GM12878 (cell line): ENCODE data around the gene SLC27A5. TPM values are rescaled to one million over a fixed set of nuclear protein-coding genes. Genes with fewer than 3 reads are reported as not detected.

ENCODE experiments used
- ATAC-seq: fragments of 200-7000 bp; cut with Tn5 transposase; 3 replicates; pipeline ENCODE4 v1.9.1; 2020; ENCODE audit warnings: mild to moderate bottlenecking, moderate library complexity
- BruUV-seq: library from RNA; stranded (reverse); fragments of 400-500 nt; replicated peaks from 2 replicates; lab custom pipeline; 2021; lab: Mats Ljungman, UMichigan
- CTCF ChIA-PET: fragments of 300-600 bp; sonication (Branson Sonifier 250); formaldehyde crosslinking; extraction: SDS; loops from one replicate; lab custom pipeline; 2021; ENCODE audit warnings: inconsistent platforms; lab: Yijun Ruan, JAX
- POLR2A ChIA-PET: fragments of 350-600 bp; formaldehyde crosslinking; extraction: SDS; loops from one replicate; lab custom pipeline; 2021; ENCODE audit warnings: inconsistent platforms; lab: Charles Lee
- RAD21 ChIA-PET: fragments of 300-600 bp; sonication (Branson Sonifier 250); formaldehyde crosslinking; loops from one replicate; lab custom pipeline; 2023; ENCODE audit warnings: antibody characterized with exemption; ENCODE audit not compliant: unreplicated experiment; lab: Charles Lee
- SMC1A ChIA-PET: fragments of 300-600 bp; sonication (Branson Sonifier 250); formaldehyde crosslinking; loops from one replicate; lab custom pipeline; 2023; ENCODE audit not compliant: unreplicated experiment, uncharacterized antibody; lab: Charles Lee
- DNase-seq: peaks from one replicate; pipeline ENCODE4 v3.0.0-alpha.2; 2011; ENCODE audit warnings: low read depth, low spot score
- FAIRE-seq: peaks from 3 replicates; lab custom pipeline; 2011; peaks lifted over from hg19 to GRCh38; lab: Jason Lieb, UNC
- H2AFZ ChIP-seq: 2 replicates; pipeline ENCODE4 v1.6.0; 2011; ENCODE audit warnings: low read depth, low read length, control low read depth; ENCODE audit not compliant: control insufficient read depth
- H3K27ac ChIP-seq: 2 replicates; pipeline ENCODE4 v1.5.1; 2011; ENCODE audit warnings: control low read depth; ENCODE audit not compliant: control insufficient read depth, insufficient read depth
- H3K27me3 ChIP-seq, 2 experiments: replicated peaks in 1 of 2; 2 replicates each; pipeline versions ENCODE4 v1.6.0 to v1.6.1; 2011; ENCODE audit warnings: low read length in 1 of 2; ENCODE audit not compliant: control insufficient read depth in 2 of 2, insufficient read depth in 2 of 2
- H3K36me3 ChIP-seq, 2 experiments: 2 replicates each; pipeline ENCODE4 v1.5.1; 2011; ENCODE audit warnings: low read length in 1 of 2; ENCODE audit not compliant: control insufficient read depth in 2 of 2, insufficient read depth in 2 of 2
- H3K4me1 ChIP-seq: 2 replicates; pipeline ENCODE4 v1.6.1; 2011; ENCODE audit warnings: mild to moderate bottlenecking, low read length, moderate library complexity, mixed read lengths; ENCODE audit not compliant: control insufficient read depth, insufficient read depth
- H3K4me2 ChIP-seq: 2 replicates; pipeline ENCODE4 v1.6.0; 2011; ENCODE audit warnings: control low read depth; ENCODE audit not compliant: control insufficient read depth, insufficient read depth
- H3K4me3 ChIP-seq: fragments of 200-600 bp; sonication (generic); 2 replicates; pipeline ENCODE4 v1.5.1; 2016
- H3K79me2 ChIP-seq: 2 replicates; pipeline ENCODE4 v1.6.0; 2011; ENCODE audit warnings: low read length; ENCODE audit not compliant: control insufficient read depth, insufficient read depth
- H3K9ac ChIP-seq: 2 replicates; pipeline ENCODE4 v1.8.0; 2011; ENCODE audit warnings: low read length, control low read depth, mixed read lengths; ENCODE audit not compliant: control insufficient read depth, insufficient read depth
- H3K9me3 ChIP-seq: replicated peaks from 3 replicates; pipeline ENCODE4 v1.5.1; 2011; ENCODE audit warnings: mild to moderate bottlenecking, low read length; ENCODE audit not compliant: control insufficient read depth, insufficient read depth
- H4K20me1 ChIP-seq: 2 replicates; pipeline ENCODE4 v1.6.0; 2011; ENCODE audit not compliant: control insufficient read depth, insufficient read depth
- BCL11A ChIP-seq: IDR thresholded peaks from 2 replicates; pipeline ENCODE4 v1.6.1; 2011; ENCODE audit warnings: low read depth, low read length
- CEBPB ChIP-seq, 2 experiments: fragments of 150-350 bp in 1 of 2; IDR thresholded peaks; 2 replicates each; pipeline ENCODE4 v1.6.1; 2012 to 2014; ENCODE audit warnings: low read depth in 2 of 2, low read length in 2 of 2, borderline replicate concordance in 1 of 2, inconsistent platforms in 1 of 2
- CREM ChIP-seq: IDR thresholded peaks from 2 replicates; pipeline ENCODE4 v1.6.1; 2014; ENCODE audit warnings: antibody characterized with exemption, low read depth
- MTA3 ChIP-seq: IDR thresholded peaks from 2 replicates; pipeline ENCODE4 v1.6.1; 2012; ENCODE audit warnings: low read length, inconsistent platforms, borderline replicate concordance
- YBX1 ChIP-seq: fragments of 450-650 bp; IDR thresholded peaks from 2 replicates; pipeline ENCODE4 v1.6.1; 2016; ENCODE audit warnings: antibody characterized with exemption
- WGBS: methylation state at CpG from one replicate; pipeline ENCODE4 v1.1.6; 2016; ENCODE audit warnings: low lambda C conversion rate; ENCODE audit not compliant: insufficient replicate concordance, insufficient coverage; ENCODE audit errors: missing lambda C conversion rate; 5-methylcytosine and 5-hydroxymethylcytosine counted together
- in situ Hi-C: fragments of 300-500 bp; cut with MboI; formaldehyde crosslinking; loops from 9 replicates; pipeline ENCODE4 v1.14.3; 2018; ENCODE audit warnings: mixed read lengths
- intact Hi-C: fragments of 100-400 bp; cut with micrococcal nuclease; formaldehyde crosslinking; loops from one replicate; pipeline ENCODE4 v1.14.2; 2022; ENCODE audit not compliant: unreplicated experiment
- polyA plus RNA-seq, 11 experiments: library from polyadenylated mRNA; depleted of rRNA in 4 of 11; unstranded in 6 of 11; stranded (reverse) in 5 of 11; fragments of >200 nt; fragmentation: Nextera tagmentation in 4 of 11; fragmentation: Illumina TruSeq in 1 of 11; extraction: Ambion mirVana in 4 of 11; extraction: Trizol in 1 of 11; gene quantifications; 1 replicate in 1 of 11; 2 replicates in 10 of 11; pipeline versions ENCODE4 v1.2.1 to v1.2.3, GENCODE V29; 2011 to 2016; ENCODE audit warnings: inconsistent platforms in 2 of 11, missing spikeins in 2 of 11, low read depth in 1 of 11
- total RNA-seq, 4 experiments: library from RNA; depleted of rRNA in 3 of 4; stranded (reverse); fragments of >200 nt in 3 of 4; fragmentation: Illumina TruSeq in 1 of 4; extraction: Trizol in 1 of 4; gene quantifications; 2 replicates each; pipeline versions ENCODE4 v1.2.1 to v1.2.3, GENCODE V29; 2013 to 2021
- TF ChIP-seq, protein P1 (sequence below): fragments of 450-650 bp; IDR thresholded peaks from 2 replicates; pipeline ENCODE4 v1.6.1; 2017; ENCODE audit warnings: low read depth, mild to moderate bottlenecking, moderate library complexity
- TF ChIP-seq, protein P2 (sequence below): fragments of 450-650 bp; formaldehyde crosslinking; IDR thresholded peaks from 2 replicates; pipeline ENCODE4 v1.4.0; 2020; ENCODE audit warnings: mild to moderate bottlenecking, moderate library complexity
- TF ChIP-seq, protein P3 (sequence below): IDR thresholded peaks from 2 replicates; pipeline ENCODE4 v1.6.1; 2012; ENCODE audit warnings: improper control_type of control experiment, low read depth, low read length; ENCODE audit not compliant: insufficient replicate concordance
- TF ChIP-seq, protein P4 (sequence below): IDR thresholded peaks from 2 replicates; pipeline ENCODE4 v1.6.1; 2012; ENCODE audit warnings: low read depth, low read length, improper control_type of control experiment
- TF ChIP-seq, protein P5 (sequence below): IDR thresholded peaks from 2 replicates; pipeline ENCODE4 v1.6.1; 2012; ENCODE audit warnings: low read depth, low read length, improper control_type of control experiment

SLC27A5 gene
- total and polyA plus RNA-seq, 10 of the 15 experiments (the other 5 are each of a cell fraction or from before 2014, with no cell fraction given), result 21.2 to 127 (median 31.8) TPM

DNA sequence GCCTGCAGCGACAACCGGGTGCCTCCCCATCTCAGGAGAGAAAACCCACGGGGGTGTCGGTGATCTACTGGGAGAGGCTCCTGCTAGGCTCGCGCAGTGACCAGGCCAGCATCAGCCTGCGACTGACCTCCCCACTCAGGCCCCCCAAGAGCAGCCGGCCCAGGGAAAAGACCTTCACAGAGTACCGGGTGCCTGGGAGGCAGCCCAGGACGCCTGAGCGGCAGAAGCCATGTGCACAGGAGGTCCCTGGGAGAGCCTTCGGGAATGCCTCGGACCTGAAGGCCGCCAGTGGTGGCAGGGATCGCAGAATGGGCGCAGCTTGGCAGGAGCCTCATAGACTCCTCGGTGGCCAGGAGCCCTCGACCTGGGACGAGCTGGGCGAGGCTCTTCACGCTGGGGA is 56.5 kb downstream of the SLC27A5 start (continued):
- no peak for TF ChIP-seq CREM
- TF ChIP-seq, protein P1, sequence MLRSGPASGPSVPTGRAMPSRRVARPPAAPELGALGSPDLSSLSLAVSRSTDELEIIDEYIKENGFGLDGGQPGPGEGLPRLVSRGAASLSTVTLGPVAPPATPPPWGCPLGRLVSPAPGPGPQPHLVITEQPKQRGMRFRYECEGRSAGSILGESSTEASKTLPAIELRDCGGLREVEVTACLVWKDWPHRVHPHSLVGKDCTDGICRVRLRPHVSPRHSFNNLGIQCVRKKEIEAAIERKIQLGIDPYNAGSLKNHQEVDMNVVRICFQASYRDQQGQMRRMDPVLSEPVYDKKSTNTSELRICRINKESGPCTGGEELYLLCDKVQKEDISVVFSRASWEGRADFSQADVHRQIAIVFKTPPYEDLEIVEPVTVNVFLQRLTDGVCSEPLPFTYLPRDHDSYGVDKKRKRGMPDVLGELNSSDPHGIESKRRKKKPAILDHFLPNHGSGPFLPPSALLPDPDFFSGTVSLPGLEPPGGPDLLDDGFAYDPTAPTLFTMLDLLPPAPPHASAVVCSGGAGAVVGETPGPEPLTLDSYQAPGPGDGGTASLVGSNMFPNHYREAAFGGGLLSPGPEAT, result no peak
- TF ChIP-seq YBX1, result no peak

DNA sequence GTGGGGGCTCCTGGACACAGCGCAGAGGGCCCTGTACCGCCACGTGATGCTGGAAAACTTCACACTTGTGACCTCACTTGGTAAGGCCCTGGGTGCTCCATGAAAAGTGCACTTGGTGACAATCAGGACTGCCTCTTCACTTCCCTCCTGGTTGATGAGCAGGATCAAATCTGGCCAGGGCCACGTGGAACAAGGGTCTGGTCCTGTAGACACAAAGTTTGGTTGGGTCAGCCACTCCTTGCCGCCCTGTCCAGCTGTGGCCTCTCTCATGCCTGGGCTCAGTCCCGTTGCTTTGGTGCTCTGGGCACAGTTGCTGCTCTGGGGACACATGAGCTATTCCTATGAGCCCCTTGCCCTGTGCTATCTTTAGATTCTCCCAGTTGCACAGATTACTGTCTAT is 58.0 kb downstream of the SLC27A5 start:
- intact Hi-C loops (no loop called here), in situ Hi-C loops (no loop called here)
- ChIA-PET SMC1A (no interaction called here), POLR2A (no interaction called here), RAD21 (no interaction called here), CTCF (interaction anchor here (1.1 kb wide), 1 partner anchor 17 kb away, joined by 3 read pairs; no protein-coding TSS in a partner anchor)
- H3K4me2 ChIP-seq, result no peak overlapping the region
- no peak overlapping the region for H3K4me3 ChIP-seq
- no peaks in the 10 kb centered on the region for H3K27me3 ChIP-seq
- no peaks in the 10 kb centered on the region for H4K20me1 ChIP-seq
- no peak overlapping the region for H2AFZ ChIP-seq
- no peak for ATAC-seq
- H3K9ac ChIP-seq, result no peak overlapping the region
- peaks cover 0 to 2% of the 10 kb centered on the region in 2 experiments; a peak in 1 of 4 replicates for H3K36me3 ChIP-seq
- no peak for FAIRE-seq
- H3K9me3 ChIP-seq, result peaks cover 11% of the 10 kb centered on the region; the same call in 2 of the 3 replicates
- DNase-seq, result no peak
- peaks cover 4% of the 10 kb centered on the region; the same call in 1 of the 2 replicates for H3K4me1 ChIP-seq
- BruUV-seq, result no TSS peak
- H3K79me2 ChIP-seq, result no peaks in the 10 kb centered on the region; the same call in 1 of the 2 replicates
- H3K27ac ChIP-seq, result no peak overlapping the region
- 92% methylated on average over 6 of the region's 6 CpGs for WGBS
- TF ChIP-seq CREM (no peak), MTA3 (no peak), BCL11A (no peak), CEBPB (IDR thresholded peaks at IDR 0.05; ENCODE audit: borderline replicate concordance in 1 of 2, low read depth in 2 of 2, low read length in 2 of 2) (no peak)
- TF ChIP-seq, protein P2, sequence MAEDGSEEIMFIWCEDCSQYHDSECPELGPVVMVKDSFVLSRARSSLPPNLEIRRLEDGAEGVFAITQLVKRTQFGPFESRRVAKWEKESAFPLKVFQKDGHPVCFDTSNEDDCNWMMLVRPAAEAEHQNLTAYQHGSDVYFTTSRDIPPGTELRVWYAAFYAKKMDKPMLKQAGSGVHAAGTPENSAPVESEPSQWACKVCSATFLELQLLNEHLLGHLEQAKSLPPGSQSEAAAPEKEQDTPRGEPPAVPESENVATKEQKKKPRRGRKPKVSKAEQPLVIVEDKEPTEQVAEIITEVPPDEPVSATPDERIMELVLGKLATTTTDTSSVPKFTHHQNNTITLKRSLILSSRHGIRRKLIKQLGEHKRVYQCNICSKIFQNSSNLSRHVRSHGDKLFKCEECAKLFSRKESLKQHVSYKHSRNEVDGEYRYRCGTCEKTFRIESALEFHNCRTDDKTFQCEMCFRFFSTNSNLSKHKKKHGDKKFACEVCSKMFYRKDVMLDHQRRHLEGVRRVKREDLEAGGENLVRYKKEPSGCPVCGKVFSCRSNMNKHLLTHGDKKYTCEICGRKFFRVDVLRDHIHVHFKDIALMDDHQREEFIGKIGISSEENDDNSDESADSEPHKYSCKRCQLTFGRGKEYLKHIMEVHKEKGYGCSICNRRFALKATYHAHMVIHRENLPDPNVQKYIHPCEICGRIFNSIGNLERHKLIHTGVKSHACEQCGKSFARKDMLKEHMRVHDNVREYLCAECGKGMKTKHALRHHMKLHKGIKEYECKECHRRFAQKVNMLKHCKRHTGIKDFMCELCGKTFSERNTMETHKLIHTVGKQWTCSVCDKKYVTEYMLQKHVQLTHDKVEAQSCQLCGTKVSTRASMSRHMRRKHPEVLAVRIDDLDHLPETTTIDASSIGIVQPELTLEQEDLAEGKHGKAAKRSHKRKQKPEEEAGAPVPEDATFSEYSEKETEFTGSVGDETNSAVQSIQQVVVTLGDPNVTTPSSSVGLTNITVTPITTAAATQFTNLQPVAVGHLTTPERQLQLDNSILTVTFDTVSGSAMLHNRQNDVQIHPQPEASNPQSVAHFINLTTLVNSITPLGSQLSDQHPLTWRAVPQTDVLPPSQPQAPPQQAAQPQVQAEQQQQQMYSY (CRISPR knock-in tag), result no peak
- TF ChIP-seq, protein P3, sequence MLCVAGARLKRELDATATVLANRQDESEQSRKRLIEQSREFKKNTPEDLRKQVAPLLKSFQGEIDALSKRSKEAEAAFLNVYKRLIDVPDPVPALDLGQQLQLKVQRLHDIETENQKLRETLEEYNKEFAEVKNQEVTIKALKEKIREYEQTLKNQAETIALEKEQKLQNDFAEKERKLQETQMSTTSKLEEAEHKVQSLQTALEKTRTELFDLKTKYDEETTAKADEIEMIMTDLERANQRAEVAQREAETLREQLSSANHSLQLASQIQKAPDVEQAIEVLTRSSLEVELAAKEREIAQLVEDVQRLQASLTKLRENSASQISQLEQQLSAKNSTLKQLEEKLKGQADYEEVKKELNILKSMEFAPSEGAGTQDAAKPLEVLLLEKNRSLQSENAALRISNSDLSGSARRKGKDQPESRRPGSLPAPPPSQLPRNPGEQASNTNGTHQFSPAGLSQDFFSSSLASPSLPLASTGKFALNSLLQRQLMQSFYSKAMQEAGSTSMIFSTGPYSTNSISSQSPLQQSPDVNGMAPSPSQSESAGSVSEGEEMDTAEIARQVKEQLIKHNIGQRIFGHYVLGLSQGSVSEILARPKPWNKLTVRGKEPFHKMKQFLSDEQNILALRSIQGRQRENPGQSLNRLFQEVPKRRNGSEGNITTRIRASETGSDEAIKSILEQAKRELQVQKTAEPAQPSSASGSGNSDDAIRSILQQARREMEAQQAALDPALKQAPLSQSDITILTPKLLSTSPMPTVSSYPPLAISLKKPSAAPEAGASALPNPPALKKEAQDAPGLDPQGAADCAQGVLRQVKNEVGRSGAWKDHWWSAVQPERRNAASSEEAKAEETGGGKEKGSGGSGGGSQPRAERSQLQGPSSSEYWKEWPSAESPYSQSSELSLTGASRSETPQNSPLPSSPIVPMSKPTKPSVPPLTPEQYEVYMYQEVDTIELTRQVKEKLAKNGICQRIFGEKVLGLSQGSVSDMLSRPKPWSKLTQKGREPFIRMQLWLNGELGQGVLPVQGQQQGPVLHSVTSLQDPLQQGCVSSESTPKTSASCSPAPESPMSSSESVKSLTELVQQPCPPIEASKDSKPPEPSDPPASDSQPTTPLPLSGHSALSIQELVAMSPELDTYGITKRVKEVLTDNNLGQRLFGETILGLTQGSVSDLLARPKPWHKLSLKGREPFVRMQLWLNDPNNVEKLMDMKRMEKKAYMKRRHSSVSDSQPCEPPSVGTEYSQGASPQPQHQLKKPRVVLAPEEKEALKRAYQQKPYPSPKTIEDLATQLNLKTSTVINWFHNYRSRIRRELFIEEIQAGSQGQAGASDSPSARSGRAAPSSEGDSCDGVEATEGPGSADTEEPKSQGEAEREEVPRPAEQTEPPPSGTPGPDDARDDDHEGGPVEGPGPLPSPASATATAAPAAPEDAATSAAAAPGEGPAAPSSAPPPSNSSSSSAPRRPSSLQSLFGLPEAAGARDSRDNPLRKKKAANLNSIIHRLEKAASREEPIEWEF, result no peak
- TF ChIP-seq, protein P4, sequence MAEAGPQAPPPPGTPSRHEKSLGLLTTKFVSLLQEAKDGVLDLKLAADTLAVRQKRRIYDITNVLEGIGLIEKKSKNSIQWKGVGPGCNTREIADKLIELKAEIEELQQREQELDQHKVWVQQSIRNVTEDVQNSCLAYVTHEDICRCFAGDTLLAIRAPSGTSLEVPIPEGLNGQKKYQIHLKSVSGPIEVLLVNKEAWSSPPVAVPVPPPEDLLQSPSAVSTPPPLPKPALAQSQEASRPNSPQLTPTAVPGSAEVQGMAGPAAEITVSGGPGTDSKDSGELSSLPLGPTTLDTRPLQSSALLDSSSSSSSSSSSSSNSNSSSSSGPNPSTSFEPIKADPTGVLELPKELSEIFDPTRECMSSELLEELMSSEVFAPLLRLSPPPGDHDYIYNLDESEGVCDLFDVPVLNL, result no peak
- TF ChIP-seq, protein P5, sequence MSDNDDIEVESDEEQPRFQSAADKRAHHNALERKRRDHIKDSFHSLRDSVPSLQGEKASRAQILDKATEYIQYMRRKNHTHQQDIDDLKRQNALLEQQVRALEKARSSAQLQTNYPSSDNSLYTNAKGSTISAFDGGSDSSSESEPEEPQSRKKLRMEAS, result no peak
